ENCODE results near the gene PLEKHG5.

DNA sequence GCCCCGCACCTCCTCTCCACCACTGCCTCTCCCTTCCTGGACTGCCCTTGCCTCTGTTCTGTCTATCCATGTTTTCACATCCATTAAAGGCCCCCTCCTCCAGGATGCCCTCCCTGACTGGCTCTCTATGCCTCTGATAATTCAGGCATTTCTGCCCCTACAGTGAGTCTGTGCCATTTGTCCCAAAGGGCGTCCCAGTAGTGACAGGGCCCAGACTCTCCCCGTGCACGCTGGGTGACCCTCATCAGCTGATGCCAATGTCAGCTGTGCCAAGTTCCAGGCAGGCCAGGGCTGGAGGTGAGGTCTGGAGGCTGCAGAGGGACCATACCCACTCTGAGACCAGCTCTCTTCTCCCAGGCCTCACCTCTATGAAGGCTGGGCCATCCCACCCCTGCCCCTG lies 3.2 kb upstream of the PLEKHG5 start:
- TF ChIP-seq CTCF (IDR thresholded peaks at IDR 0.05): no peak
- no peak for TF ChIP-seq POLR2A (IDR thresholded peaks at IDR 0.05)

Measured in lower leg skin (tissue), 3 donors.